ENCODE results near the gene CAPS. TPM values are rescaled to one million over a fixed set of nuclear protein-coding genes. Genes with fewer than 3 reads are reported as not detected.

The CAPS gene
- total RNA-seq, 1 experiment from 2014 or later: 7.2 TPM

GRCh38 chr19:5923356-5923755 lies 9.3 kb downstream of the CAPS start:
- intact Hi-C loops (cut with micrococcal nuclease; ENCODE audit: unreplicated experiment): no loop called here
- Histone ChIP-seq H3K36me3 (ENCODE audit: control insufficient read depth, insufficient read depth, low read length) (peaks cover 3% of the 10 kb centered on the region; the same call in 1 of the 2 replicates), H3K4me3 (ENCODE audit: low read depth, low read length) (no peak overlapping the region), H3K27me3 (replicated peaks; ENCODE audit: control insufficient read depth, insufficient read depth, low read length) (no peaks in the 10 kb centered on the region), H3K9me3 (no peaks in the 10 kb centered on the region), H3K4me1 (no peaks in the 10 kb centered on the region)
- CTCF ChIA-PET: no interaction called here
- no peak for DNase-seq
- Mint-ChIP-seq H3K9me3 (ENCODE audit: unreplicated experiment) (no peaks in the 10 kb centered on the region), H3K4me1 (ENCODE audit: low read depth, unreplicated experiment) (no peaks in the 10 kb centered on the region), H3K27me3 (ENCODE audit: insufficient read depth, unreplicated experiment) (no peaks in the 10 kb centered on the region), H3K4me3 (ENCODE audit: unreplicated experiment) (no peak overlapping the region), H3K27ac (ENCODE audit: unreplicated experiment) (no peak overlapping the region), H3K36me3 (ENCODE audit: insufficient read depth, unreplicated experiment) (peaks cover 66% of the 10 kb centered on the region)
- TF ChIP-seq CTCF (IDR thresholded peaks at IDR 0.05; ENCODE audit: insufficient read depth in 1 of 2, low read depth in 1 of 2, low read length in 1 of 2, severe bottlenecking in 1 of 2, unreplicated experiment in 1 of 2): no peak
- POLR2A ChIA-PET: no interaction called here
- no TSS peak for BruUV-seq (replicated peaks)

GRCh38 chr19:5925830-5926427 lies 11.9 kb downstream of the CAPS start:
- Mint-ChIP-seq H3K9me3 (ENCODE audit: unreplicated experiment) (no peaks in the 10 kb centered on the region), H3K4me3 (ENCODE audit: unreplicated experiment) (no peak overlapping the region), H3K36me3 (ENCODE audit: insufficient read depth, unreplicated experiment) (peaks cover 67% of the 10 kb centered on the region), H3K4me1 (ENCODE audit: low read depth, unreplicated experiment) (no peaks in the 10 kb centered on the region), H3K27me3 (ENCODE audit: insufficient read depth, unreplicated experiment) (no peaks in the 10 kb centered on the region), H3K27ac (ENCODE audit: unreplicated experiment) (no peak overlapping the region)
- Histone ChIP-seq H3K4me1 (no peaks in the 10 kb centered on the region), H3K36me3 (ENCODE audit: control insufficient read depth, insufficient read depth, low read length) (peaks cover 3% of the 10 kb centered on the region; the same call in 1 of the 2 replicates), H3K9me3 (no peaks in the 10 kb centered on the region), H3K4me3 (ENCODE audit: low read depth, low read length) (no peak overlapping the region), H3K27me3 (replicated peaks; ENCODE audit: control insufficient read depth, insufficient read depth, low read length) (no peaks in the 10 kb centered on the region)
- BruUV-seq (replicated peaks): no TSS peak
- ChIA-PET POLR2A (no interaction called here), CTCF (no interaction called here)
- no peak for DNase-seq
- TF ChIP-seq CTCF (IDR thresholded peaks at IDR 0.05; ENCODE audit: insufficient read depth in 1 of 2, low read depth in 1 of 2, low read length in 1 of 2, severe bottlenecking in 1 of 2, unreplicated experiment in 1 of 2): no peak
- intact Hi-C loops (cut with micrococcal nuclease; ENCODE audit: unreplicated experiment): no loop called here

GRCh38 chr19:5926641-5927440 lies 12.8 kb downstream of the CAPS start:
- peaks cover 72% of the 10 kb centered on the region for H3K36me3 Mint-ChIP-seq (ENCODE audit: insufficient read depth, unreplicated experiment)
- intact Hi-C loops (cut with micrococcal nuclease; ENCODE audit: unreplicated experiment): no loop called here
- no peaks in the 10 kb centered on the region for H3K4me1 Mint-ChIP-seq (ENCODE audit: low read depth, unreplicated experiment)
- POLR2A ChIA-PET: no interaction called here
- Histone ChIP-seq H3K4me3 (ENCODE audit: low read depth, low read length) (no peak overlapping the region), H3K27me3 (replicated peaks; ENCODE audit: control insufficient read depth, insufficient read depth, low read length) (no peaks in the 10 kb centered on the region), H3K36me3 (ENCODE audit: control insufficient read depth, insufficient read depth, low read length) (peaks cover 3% of the 10 kb centered on the region; the same call in 1 of the 2 replicates), H3K9me3 (no peaks in the 10 kb centered on the region), H3K4me1 (no peaks in the 10 kb centered on the region)
- CTCF ChIA-PET: no interaction called here
- H3K27me3 Mint-ChIP-seq (ENCODE audit: insufficient read depth, unreplicated experiment): no peaks in the 10 kb centered on the region
- TF ChIP-seq CTCF (IDR thresholded peaks at IDR 0.05; ENCODE audit: insufficient read depth in 1 of 2, low read depth in 1 of 2, low read length in 1 of 2, severe bottlenecking in 1 of 2, unreplicated experiment in 1 of 2): no peak
- H3K27ac Mint-ChIP-seq (ENCODE audit: unreplicated experiment): no peak overlapping the region
- DNase-seq: no peak
- no peak overlapping the region for H3K4me3 Mint-ChIP-seq (ENCODE audit: unreplicated experiment)
- H3K9me3 Mint-ChIP-seq (ENCODE audit: unreplicated experiment): no peaks in the 10 kb centered on the region
- no TSS peak for BruUV-seq (replicated peaks)
